ENCODE data around the gene HLA-DMB. TPM values are rescaled to one million over a fixed set of nuclear protein-coding genes. Genes with fewer than 3 reads are reported as not detected.
"Not testable (repeated sequence)": the region's sequence is repeated elsewhere in the genome, so short reads cannot be mapped to it uniquely, and the experiment has no call there.

The HLA-DMB gene
- total RNA-seq, 1 experiment from 2014 or later: 3.1 TPM

GRCh38 chr6:32950010-32950409 is 9.2 kb upstream of the HLA-DMB start:
- DNase-seq (ENCODE audit: low read depth): no peak

- no peak for DNase-seq (ENCODE audit: low read depth)
These were observed 8.3 kb upstream of the HLA-DMB start for GRCh38 chr6:32949113-32949512.

GRCh38 chr6:32947552-32948465 is 7.0 kb upstream of the HLA-DMB start:
- peak; percentile 29 for DNase-seq (ENCODE audit: low read depth)

GRCh38 chr6:32946893-32947292 is 6.1 kb upstream of the HLA-DMB start:
- no peak for DNase-seq (ENCODE audit: low read depth)

GRCh38 chr6:32945953-32946352 is 5.1 kb upstream of the HLA-DMB start:
- no peak for DNase-seq (ENCODE audit: low read depth)

- DNase-seq (ENCODE audit: low read depth): no peak
These were observed 4.4 kb upstream of the HLA-DMB start for GRCh38 chr6:32945108-32945760.

- DNase-seq (ENCODE audit: low read depth): no peak
These were observed 3.2 kb upstream of the HLA-DMB start for GRCh38 chr6:32943864-32944649.

- DNase-seq (ENCODE audit: low read depth): not testable (repeated sequence)
These were observed 1.8 kb upstream of the HLA-DMB start for GRCh38 chr6:32942555-32943123.

GRCh38 chr6:32941214-32941768 is 463 bp upstream of the HLA-DMB start:
- no peak for DNase-seq (ENCODE audit: low read depth)

GRCh38 chr6:32938494-32938893 is 2.3 kb downstream of the HLA-DMB start:
- DNase-seq (ENCODE audit: low read depth): no peak

- DNase-seq (ENCODE audit: low read depth): no peak
These were observed 3.6 kb downstream of the HLA-DMB start for GRCh38 chr6:32937230-32937633.

- DNase-seq (ENCODE audit: low read depth): no peak
These were observed 4.3 kb downstream of the HLA-DMB start for GRCh38 chr6:32936239-32937152.

- no peak for DNase-seq (ENCODE audit: low read depth)
These were observed 5.1 kb downstream of the HLA-DMB start for GRCh38 chr6:32935551-32936238.

- peak; percentile 74 for DNase-seq (ENCODE audit: low read depth)
These were observed 7.2 kb downstream of the HLA-DMB start for GRCh38 chr6:32933661-32934085.

GRCh38 chr6:32932132-32932868 is 8.5 kb downstream of the HLA-DMB start:
- DNase-seq (ENCODE audit: low read depth): peak; percentile 23

GRCh38 chr6:32931211-32931610 is 9.6 kb downstream of the HLA-DMB start:
- DNase-seq (ENCODE audit: low read depth): no peak

GRCh38 chr6:32922083-32922482 is 18.7 kb downstream of the HLA-DMB start:
- DNase-seq (ENCODE audit: low read depth): no peak

GRCh38 chr6:32920715-32921114 is 20.1 kb downstream of the HLA-DMB start:
- no peak for DNase-seq (ENCODE audit: low read depth)

GRCh38 chr6:32912951-32913350 is 27.9 kb downstream of the HLA-DMB start:
- no peak for DNase-seq (ENCODE audit: low read depth)

Measured in RPMI7951 (cell line).